ENCODE data around the gene CHPF2.

- TF ChIP-seq CTCF (IDR thresholded peaks at IDR 0.05) (no peak), POLR2A (IDR thresholded peaks at IDR 0.05) (no peak), EP300 (IDR thresholded peaks at IDR 0.05) (no peak), POLR2AphosphoS5 (IDR thresholded peaks at IDR 0.05) (no peak)
Measured at GRCh38 chr7:151193203-151193978, 38.9 kb upstream of the CHPF2 start.
